ENCODE measurements around the gene PDXP. TPM values are rescaled to one million over a fixed set of nuclear protein-coding genes. Genes with fewer than 3 reads are reported as not detected.

PDXP gene
- total RNA-seq, 1 experiment from 2014 or later, result 10.5 TPM

DNA sequence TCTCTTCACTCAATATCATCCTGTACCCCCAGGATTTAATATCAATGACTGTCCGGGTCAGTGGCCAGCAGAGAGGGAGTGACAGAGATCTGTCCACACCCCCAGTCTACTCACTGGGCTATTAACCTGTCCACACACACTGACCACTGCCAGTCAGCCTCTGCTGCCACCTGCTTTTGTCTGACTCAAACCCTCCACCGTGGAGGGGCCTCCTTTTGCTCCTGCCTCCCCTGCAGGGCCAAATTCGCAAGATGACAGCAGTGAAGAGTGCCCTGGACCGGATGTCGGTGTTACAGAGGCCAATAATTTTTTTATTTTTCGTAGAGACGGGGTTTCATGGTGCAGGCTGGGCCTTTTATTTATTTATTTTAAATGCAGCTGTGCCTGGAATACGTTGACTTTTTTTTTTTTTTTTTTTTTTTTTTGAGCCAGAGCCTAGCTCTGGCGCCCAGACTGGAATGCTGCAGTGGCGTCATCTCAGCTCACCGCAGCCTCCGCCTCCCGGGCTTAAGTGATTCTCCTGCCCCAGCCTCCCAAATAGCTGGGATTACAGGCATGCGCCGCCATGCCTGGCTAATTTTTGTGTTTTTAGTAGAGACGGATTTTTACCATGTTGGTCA is 5.1 kb downstream of the PDXP start:
- Mint-ChIP-seq H3K27ac (ENCODE audit: low read depth, unreplicated experiment) (no peak overlapping the region), H3K4me3 (ENCODE audit: unreplicated experiment) (no peak overlapping the region), H3K27me3 (ENCODE audit: insufficient read depth, unreplicated experiment) (no peaks in the 10 kb centered on the region), H3K36me3 (ENCODE audit: insufficient read depth, unreplicated experiment) (peaks cover 31% of the 10 kb centered on the region), H3K4me1 (ENCODE audit: insufficient read depth, unreplicated experiment) (peaks cover 14% of the 10 kb centered on the region), H3K9me3 (ENCODE audit: unreplicated experiment) (no peaks in the 10 kb centered on the region)
- no TSS peak for BruUV-seq (replicated peaks)
- ChIA-PET POLR2A (interaction anchor here (0.5 to 1.5 kb wide), 3 partner anchors 12 to 209 kb away, joined by 3 to 7 read pairs (median 5); partner anchors contain the start of gene LGALS1), CTCF (interaction anchor here (0.6 to 4.8 kb wide), 3 partner anchors 20 to 199 kb away, joined by 3 to 32 read pairs (median 3); no protein-coding TSS in a partner anchor)
- DNase-seq (ENCODE audit: unreplicated experiment), result no peak
- intact Hi-C loops (cut with micrococcal nuclease), result no loop called here
- TF ChIP-seq, protein P1, sequence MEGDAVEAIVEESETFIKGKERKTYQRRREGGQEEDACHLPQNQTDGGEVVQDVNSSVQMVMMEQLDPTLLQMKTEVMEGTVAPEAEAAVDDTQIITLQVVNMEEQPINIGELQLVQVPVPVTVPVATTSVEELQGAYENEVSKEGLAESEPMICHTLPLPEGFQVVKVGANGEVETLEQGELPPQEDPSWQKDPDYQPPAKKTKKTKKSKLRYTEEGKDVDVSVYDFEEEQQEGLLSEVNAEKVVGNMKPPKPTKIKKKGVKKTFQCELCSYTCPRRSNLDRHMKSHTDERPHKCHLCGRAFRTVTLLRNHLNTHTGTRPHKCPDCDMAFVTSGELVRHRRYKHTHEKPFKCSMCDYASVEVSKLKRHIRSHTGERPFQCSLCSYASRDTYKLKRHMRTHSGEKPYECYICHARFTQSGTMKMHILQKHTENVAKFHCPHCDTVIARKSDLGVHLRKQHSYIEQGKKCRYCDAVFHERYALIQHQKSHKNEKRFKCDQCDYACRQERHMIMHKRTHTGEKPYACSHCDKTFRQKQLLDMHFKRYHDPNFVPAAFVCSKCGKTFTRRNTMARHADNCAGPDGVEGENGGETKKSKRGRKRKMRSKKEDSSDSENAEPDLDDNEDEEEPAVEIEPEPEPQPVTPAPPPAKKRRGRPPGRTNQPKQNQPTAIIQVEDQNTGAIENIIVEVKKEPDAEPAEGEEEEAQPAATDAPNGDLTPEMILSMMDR (IDR thresholded peaks at IDR 0.05; ENCODE audit: unreplicated experiment), result no peak

DNA sequence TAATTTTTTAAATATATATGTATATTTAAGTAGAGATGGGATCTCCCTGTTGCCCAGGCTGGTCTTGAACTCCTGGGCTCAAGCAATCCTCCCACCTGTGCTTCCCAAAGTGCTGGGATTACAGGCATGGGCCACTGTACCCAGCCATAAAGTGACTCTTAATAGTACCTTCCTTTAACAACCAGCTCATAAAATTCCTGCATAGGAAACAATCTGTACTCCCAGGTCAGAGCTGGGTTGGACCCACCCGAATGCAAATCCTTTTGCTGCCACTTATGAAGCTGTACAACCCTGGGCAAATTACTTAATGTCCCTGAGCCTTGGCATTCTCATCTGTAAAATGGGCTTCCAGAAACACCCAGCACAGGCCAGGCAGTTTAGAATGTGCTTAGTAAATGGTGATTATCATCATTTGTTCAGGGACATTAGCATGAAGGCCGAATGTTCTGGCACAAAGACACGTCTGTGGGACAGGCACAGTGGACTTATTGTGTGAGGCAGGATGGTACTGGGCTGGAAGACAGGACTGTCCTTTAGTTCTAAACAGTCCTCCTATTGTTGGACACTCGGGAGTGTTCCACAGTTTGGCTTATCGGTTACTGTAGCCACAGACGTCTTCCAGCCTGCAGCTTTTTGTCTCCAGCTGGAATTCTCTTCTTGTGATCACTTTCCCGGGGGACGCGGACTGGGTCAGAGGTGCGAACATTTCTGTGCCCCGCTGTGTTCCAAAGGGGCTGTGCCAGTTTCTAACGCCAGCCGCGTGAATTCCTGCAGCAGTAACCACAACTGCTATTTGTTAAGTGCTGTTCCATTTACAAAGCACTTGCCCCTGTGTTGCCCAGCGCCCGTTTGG is 6.0 kb downstream of the PDXP start:
- Mint-ChIP-seq H3K4me3 (ENCODE audit: unreplicated experiment) (no peak overlapping the region), H3K27ac (ENCODE audit: low read depth, unreplicated experiment) (no peak overlapping the region), H3K4me1 (ENCODE audit: insufficient read depth, unreplicated experiment) (peaks cover 10% of the 10 kb centered on the region), H3K27me3 (ENCODE audit: insufficient read depth, unreplicated experiment) (no peaks in the 10 kb centered on the region), H3K9me3 (ENCODE audit: unreplicated experiment) (no peaks in the 10 kb centered on the region), H3K36me3 (ENCODE audit: insufficient read depth, unreplicated experiment) (peaks cover 31% of the 10 kb centered on the region)
- intact Hi-C loops (cut with micrococcal nuclease), result no loop called here
- ChIA-PET CTCF (interaction anchor here (0.6 to 4.8 kb wide), 4 partner anchors 21 to 82 kb away, joined by 3 to 32 read pairs (median 3); no protein-coding TSS in a partner anchor), POLR2A (interaction anchor here (0.5 to 1.5 kb wide), 4 partner anchors 11 to 208 kb away, joined by 3 to 7 read pairs (median 4); partner anchors contain the start of gene LGALS1)
- TF ChIP-seq, protein P1 (IDR thresholded peaks at IDR 0.05; ENCODE audit: unreplicated experiment), result no peak
- DNase-seq (ENCODE audit: unreplicated experiment), result no peak
- no TSS peak for BruUV-seq (replicated peaks)

DNA sequence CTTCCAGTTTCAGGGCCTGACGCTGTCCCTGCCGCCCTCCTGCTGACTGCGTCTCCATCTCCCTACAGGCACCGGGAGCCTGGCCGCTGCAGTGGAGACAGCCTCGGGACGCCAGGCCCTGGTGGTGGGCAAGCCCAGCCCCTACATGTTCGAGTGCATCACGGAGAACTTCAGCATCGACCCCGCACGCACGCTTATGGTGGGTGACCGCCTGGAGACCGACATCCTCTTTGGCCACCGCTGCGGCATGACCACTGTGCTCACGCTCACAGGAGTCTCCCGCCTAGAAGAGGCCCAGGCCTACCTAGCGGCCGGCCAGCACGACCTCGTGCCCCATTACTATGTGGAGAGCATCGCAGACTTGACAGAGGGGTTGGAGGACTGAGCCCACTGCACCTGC is 7.0 kb downstream of the PDXP start:
- H3K27ac Mint-ChIP-seq (ENCODE audit: low read depth, unreplicated experiment), result no peak overlapping the region
- H3K36me3 Mint-ChIP-seq (ENCODE audit: insufficient read depth, unreplicated experiment), result peaks cover 31% of the 10 kb centered on the region
- intact Hi-C loops (cut with micrococcal nuclease), result no loop called here
- no peaks in the 10 kb centered on the region for H3K9me3 Mint-ChIP-seq (ENCODE audit: unreplicated experiment)
- no peak for DNase-seq (ENCODE audit: unreplicated experiment)
- TF ChIP-seq, protein P1 (IDR thresholded peaks at IDR 0.05; ENCODE audit: unreplicated experiment), result no peak
- no peaks in the 10 kb centered on the region for H3K27me3 Mint-ChIP-seq (ENCODE audit: insufficient read depth, unreplicated experiment)
- CTCF ChIA-PET, result interaction anchor here (4.8 kb wide), 1 partner anchor 22 kb away, joined by 32 read pairs; no protein-coding TSS in a partner anchor
- no TSS peak for BruUV-seq (replicated peaks)
- POLR2A ChIA-PET, result no interaction called here
- H3K4me1 Mint-ChIP-seq (ENCODE audit: insufficient read depth, unreplicated experiment), result peaks cover 3% of the 10 kb centered on the region
- no peak overlapping the region for H3K4me3 Mint-ChIP-seq (ENCODE audit: unreplicated experiment)

DNA sequence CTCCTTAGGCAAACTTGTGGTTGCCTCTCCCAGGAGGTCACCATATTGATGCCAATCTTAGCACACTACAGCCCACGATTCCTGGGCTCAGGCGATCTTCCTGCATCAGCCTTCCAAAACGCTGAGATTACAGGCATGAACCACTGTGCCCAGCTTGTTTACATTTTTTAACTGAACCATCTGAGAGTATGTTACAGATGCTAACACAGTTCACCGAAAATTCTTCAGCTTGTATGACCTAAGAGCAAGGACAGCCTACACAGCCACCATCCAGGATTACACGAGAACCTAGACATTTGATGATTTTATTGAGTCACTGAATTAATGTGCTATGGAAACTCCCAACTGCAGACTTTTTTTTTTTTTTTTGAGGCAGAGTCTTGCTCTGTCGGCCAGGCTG is 11.1 kb downstream of the PDXP start:
- Mint-ChIP-seq H3K27me3 (ENCODE audit: insufficient read depth, unreplicated experiment) (no peaks in the 10 kb centered on the region), H3K27ac (ENCODE audit: low read depth, unreplicated experiment) (no peak overlapping the region), H3K4me1 (ENCODE audit: insufficient read depth, unreplicated experiment) (peaks cover 5% of the 10 kb centered on the region), H3K36me3 (ENCODE audit: insufficient read depth, unreplicated experiment) (peaks cover 15% of the 10 kb centered on the region), H3K4me3 (ENCODE audit: unreplicated experiment) (no peak overlapping the region), H3K9me3 (ENCODE audit: unreplicated experiment) (no peaks in the 10 kb centered on the region)
- TF ChIP-seq, protein P1 (IDR thresholded peaks at IDR 0.05; ENCODE audit: unreplicated experiment), result no peak
- ChIA-PET CTCF (interaction anchor here (0.7 to 1.0 kb wide), 3 partner anchors 11 to 41 kb away, joined by 3 to 4 read pairs (median 3); partner anchors contain the start of gene PDXP), POLR2A (interaction anchor here (0.9 kb wide), 1 partner anchor 11 kb away, joined by 3 read pairs; the partner anchor contains the start of gene PDXP)
- no TSS peak for BruUV-seq (replicated peaks)
- no peak for DNase-seq (ENCODE audit: unreplicated experiment)
- intact Hi-C loops (cut with micrococcal nuclease), result no loop called here
